Panc1 (cell line): Measurements from ENCODE around the gene WDR27. TPM values are rescaled to one million over a fixed set of nuclear protein-coding genes. Genes with fewer than 3 reads are reported as not detected.
"Not testable (repeated sequence)": the region's sequence is repeated elsewhere in the genome, so short reads cannot be mapped to it uniquely, and the experiment has no call there.

Experiments
- ATAC-seq: fragments of 200-7000 bp; cut with Tn5 transposase; 2 replicates; pipeline ENCODE4 v1.9.1; 2020; ENCODE audit warnings: mild to moderate bottlenecking, moderate library complexity
- BruUV-seq: library from RNA; stranded (reverse); fragments of 400-500 nt; replicated peaks from 2 replicates; lab custom pipeline; 2021; lab: Mats Ljungman, UMichigan
- CTCF ChIA-PET: fragments of 300-600 bp; sonication (Branson Sonifier 250); formaldehyde crosslinking; loops from one replicate; lab custom pipeline; 2022; ENCODE audit warnings: antibody characterized with exemption; lab: Charles Lee
- POLR2A ChIA-PET: fragments of 300-600 bp; sonication (Branson Sonifier 250); formaldehyde crosslinking; loops from one replicate; lab custom pipeline; 2022; ENCODE audit warnings: antibody characterized with exemption; lab: Charles Lee
- DNase-seq: peaks from one replicate; pipeline ENCODE4 v3.0.0-alpha.2; 2010; ENCODE audit warnings: low read depth, low spot score
- H3K27ac ChIP-seq: 2 replicates; pipeline ENCODE4 v1.5.1; 2011; ENCODE audit warnings: mild to moderate bottlenecking, low read length, inconsistent platforms
- H3K27me3 ChIP-seq: fragments of 200-500 bp; sonication (Bioruptor generic); 2 replicates; pipeline ENCODE4 v1.6.0; 2014; ENCODE audit warnings: low read length, inconsistent platforms; ENCODE audit not compliant: control insufficient read depth, insufficient read depth
- H3K36me3 ChIP-seq: fragments of 200-500 bp; sonication (Bioruptor generic); 2 replicates; pipeline ENCODE4 v1.5.1; 2014; ENCODE audit warnings: inconsistent platforms, mild to moderate bottlenecking, low read length, moderate library complexity; ENCODE audit not compliant: control insufficient read depth, insufficient read depth
- H3K4me1 ChIP-seq: 2 replicates; pipeline ENCODE4 v1.5.1; 2011; ENCODE audit warnings: inconsistent platforms, mild to moderate bottlenecking, low read length, moderate library complexity; ENCODE audit not compliant: control insufficient read depth, insufficient read depth
- H3K4me3 ChIP-seq, 2 experiments: 2 replicates each; pipeline ENCODE4 v1.5.1; 2011 to 2012; ENCODE audit warnings: low read depth in 2 of 2, low read length in 2 of 2, mild to moderate bottlenecking in 2 of 2, inconsistent platforms in 1 of 2, moderate library complexity in 1 of 2
- H3K9me3 ChIP-seq: fragments of 200-500 bp; sonication (Bioruptor generic); 2 replicates; pipeline ENCODE4 v1.5.1; 2014; ENCODE audit warnings: low read depth, mild to moderate bottlenecking, inconsistent platforms, low read length, moderate library complexity; ENCODE audit not compliant: control insufficient read depth, insufficient read depth
- POLR2AphosphoS5 ChIP-seq: IDR thresholded peaks from 2 replicates; pipeline ENCODE4 v1.6.1; 2012; ENCODE audit warnings: mild to moderate bottlenecking, low read depth, low read length, moderate library complexity
- SIN3A ChIP-seq: IDR thresholded peaks from 2 replicates; pipeline ENCODE4 v1.6.1; 2012; ENCODE audit warnings: low read depth, mild to moderate bottlenecking, low read length, moderate library complexity, borderline replicate concordance; ENCODE audit not compliant: insufficient read depth
- TCF7L2 ChIP-seq: IDR thresholded peaks from 2 replicates; pipeline ENCODE4 v1.6.1; 2011; ENCODE audit warnings: mild to moderate bottlenecking, low read depth, low read length, inconsistent platforms
- in situ Hi-C: cut with HindIII; loops from 2 replicates; pipeline ENCODE4 v1.10.0; 2016; ENCODE audit warnings: low sequenced_read_pairs, low pct_unique_long_range_greater_than_20kb
- intact Hi-C: fragments of 100-400 bp; cut with micrococcal nuclease; formaldehyde crosslinking; loops from one replicate; pipeline ENCODE4 v1.10.0; 2022; ENCODE audit not compliant: unreplicated experiment
- total RNA-seq: library from RNA; stranded (reverse); gene quantifications from one replicate; pipeline ENCODE4 v1.2.1, GENCODE V29; 2021; ENCODE audit not compliant: unreplicated experiment
- TF ChIP-seq, protein P1 (sequence below): fragments of 450-650 bp; IDR thresholded peaks from 2 replicates; pipeline ENCODE4 v1.5.1; 2017; ENCODE audit warnings: mild to moderate bottlenecking
- TF ChIP-seq, protein P2 (sequence below), 2 experiments: IDR thresholded peaks; 2 replicates each; pipeline ENCODE4 v1.6.1; 2011 to 2012; ENCODE audit warnings: low read depth in 2 of 2, control low read depth in 1 of 2, low read length in 1 of 2, mild to moderate bottlenecking in 1 of 2, moderate library complexity in 1 of 2; ENCODE audit not compliant: insufficient read depth in 1 of 2

WDR27 gene
- total RNA-seq, 1 experiment from 2014 or later, result 56.3 TPM

DNA sequence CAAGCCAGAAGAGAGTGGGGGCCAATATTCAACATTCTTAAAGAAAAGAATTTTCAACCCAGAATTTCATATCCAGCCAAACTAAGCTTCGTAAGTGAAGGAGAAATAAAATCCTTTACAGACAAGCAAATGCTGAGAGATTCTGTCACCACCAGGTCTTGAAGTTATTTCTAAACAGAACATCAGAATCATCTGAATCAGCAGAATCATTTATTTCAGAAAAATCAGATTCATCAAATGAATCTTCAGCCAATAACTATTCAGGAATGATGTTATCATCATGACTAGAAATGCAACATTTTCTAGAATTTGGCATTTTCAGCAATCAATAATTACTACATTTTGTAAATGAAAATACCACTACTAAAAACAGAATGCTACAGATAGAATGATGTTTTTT is 100.7 kb downstream of the WDR27 start:
- BruUV-seq, H3K9me3 ChIP-seq, H3K4me3 ChIP-seq, CTCF ChIA-PET, intact Hi-C loops, H3K36me3 ChIP-seq, H3K27me3 ChIP-seq, POLR2A ChIA-PET, DNase-seq, H3K27ac ChIP-seq, in situ Hi-C loops, ATAC-seq, H3K4me1 ChIP-seq: not testable (repeated sequence)

DNA sequence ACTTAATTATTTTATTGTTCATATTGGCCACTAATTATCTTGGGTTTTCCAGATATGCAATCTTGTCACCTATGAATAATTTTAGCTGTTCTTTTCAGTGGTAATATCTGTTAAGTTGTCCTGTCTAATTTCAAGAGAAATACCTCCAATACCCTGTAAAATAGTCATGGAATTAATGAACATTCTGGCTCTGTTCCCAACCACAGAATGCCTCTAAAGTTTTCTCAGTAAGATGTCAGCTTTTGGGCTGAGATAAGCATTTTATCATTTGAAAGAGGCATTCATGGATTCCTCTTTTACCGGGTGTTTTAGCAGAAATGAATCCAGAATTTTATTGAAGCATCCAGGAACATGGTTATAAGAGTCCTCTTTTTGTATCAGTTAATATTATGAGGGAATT is 109.3 kb downstream of the WDR27 start:
- intact Hi-C loops (no loop called here), in situ Hi-C loops (no loop called here)
- H3K27me3 ChIP-seq, result no peaks in the 10 kb centered on the region
- no peak overlapping the region for H3K27ac ChIP-seq
- BruUV-seq, result no TSS peak
- CTCF ChIA-PET, result no interaction called here
- no peak for DNase-seq
- ATAC-seq, result no peak
- H3K9me3 ChIP-seq, result peaks cover 6% of the 10 kb centered on the region; the same call in 1 of the 2 replicates
- TF ChIP-seq SIN3A (no peak), TCF7L2 (no peak), POLR2AphosphoS5 (no peak)
- TF ChIP-seq, protein P1, sequence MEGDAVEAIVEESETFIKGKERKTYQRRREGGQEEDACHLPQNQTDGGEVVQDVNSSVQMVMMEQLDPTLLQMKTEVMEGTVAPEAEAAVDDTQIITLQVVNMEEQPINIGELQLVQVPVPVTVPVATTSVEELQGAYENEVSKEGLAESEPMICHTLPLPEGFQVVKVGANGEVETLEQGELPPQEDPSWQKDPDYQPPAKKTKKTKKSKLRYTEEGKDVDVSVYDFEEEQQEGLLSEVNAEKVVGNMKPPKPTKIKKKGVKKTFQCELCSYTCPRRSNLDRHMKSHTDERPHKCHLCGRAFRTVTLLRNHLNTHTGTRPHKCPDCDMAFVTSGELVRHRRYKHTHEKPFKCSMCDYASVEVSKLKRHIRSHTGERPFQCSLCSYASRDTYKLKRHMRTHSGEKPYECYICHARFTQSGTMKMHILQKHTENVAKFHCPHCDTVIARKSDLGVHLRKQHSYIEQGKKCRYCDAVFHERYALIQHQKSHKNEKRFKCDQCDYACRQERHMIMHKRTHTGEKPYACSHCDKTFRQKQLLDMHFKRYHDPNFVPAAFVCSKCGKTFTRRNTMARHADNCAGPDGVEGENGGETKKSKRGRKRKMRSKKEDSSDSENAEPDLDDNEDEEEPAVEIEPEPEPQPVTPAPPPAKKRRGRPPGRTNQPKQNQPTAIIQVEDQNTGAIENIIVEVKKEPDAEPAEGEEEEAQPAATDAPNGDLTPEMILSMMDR, result no peak
- TF ChIP-seq, protein P2, sequence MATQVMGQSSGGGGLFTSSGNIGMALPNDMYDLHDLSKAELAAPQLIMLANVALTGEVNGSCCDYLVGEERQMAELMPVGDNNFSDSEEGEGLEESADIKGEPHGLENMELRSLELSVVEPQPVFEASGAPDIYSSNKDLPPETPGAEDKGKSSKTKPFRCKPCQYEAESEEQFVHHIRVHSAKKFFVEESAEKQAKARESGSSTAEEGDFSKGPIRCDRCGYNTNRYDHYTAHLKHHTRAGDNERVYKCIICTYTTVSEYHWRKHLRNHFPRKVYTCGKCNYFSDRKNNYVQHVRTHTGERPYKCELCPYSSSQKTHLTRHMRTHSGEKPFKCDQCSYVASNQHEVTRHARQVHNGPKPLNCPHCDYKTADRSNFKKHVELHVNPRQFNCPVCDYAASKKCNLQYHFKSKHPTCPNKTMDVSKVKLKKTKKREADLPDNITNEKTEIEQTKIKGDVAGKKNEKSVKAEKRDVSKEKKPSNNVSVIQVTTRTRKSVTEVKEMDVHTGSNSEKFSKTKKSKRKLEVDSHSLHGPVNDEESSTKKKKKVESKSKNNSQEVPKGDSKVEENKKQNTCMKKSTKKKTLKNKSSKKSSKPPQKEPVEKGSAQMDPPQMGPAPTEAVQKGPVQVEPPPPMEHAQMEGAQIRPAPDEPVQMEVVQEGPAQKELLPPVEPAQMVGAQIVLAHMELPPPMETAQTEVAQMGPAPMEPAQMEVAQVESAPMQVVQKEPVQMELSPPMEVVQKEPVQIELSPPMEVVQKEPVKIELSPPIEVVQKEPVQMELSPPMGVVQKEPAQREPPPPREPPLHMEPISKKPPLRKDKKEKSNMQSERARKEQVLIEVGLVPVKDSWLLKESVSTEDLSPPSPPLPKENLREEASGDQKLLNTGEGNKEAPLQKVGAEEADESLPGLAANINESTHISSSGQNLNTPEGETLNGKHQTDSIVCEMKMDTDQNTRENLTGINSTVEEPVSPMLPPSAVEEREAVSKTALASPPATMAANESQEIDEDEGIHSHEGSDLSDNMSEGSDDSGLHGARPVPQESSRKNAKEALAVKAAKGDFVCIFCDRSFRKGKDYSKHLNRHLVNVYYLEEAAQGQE (IDR thresholded peaks at IDR 0.05; ENCODE audit: insufficient read depth in 1 of 2, low read depth in 2 of 2, low read length in 1 of 2), result no peak
- peaks cover 2% of the 10 kb centered on the region; the same call in 1 of the 2 replicates for H3K36me3 ChIP-seq
- H3K4me3 ChIP-seq, result no peak overlapping the region
- POLR2A ChIA-PET, result no interaction called here
- H3K4me1 ChIP-seq, result no peaks in the 10 kb centered on the region

DNA sequence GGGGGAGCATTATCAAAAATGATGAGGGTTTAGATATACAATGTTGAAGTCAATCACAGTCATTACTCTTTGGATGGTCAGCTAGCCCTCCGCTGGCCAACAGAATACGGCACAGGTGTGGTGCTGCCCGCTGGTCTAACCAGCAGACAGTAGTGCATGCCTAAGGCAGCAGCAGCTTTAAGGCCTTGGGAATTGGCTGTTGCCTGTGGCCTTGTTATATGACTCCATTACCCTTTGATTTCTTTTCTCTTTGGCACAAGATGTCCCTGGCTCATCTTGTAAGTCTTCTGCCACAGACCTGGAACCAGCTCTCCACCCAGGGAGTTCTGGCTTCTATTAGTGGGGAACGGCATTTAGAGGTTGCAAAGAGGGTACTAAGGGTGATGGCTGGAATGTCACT is 110.2 kb downstream of the WDR27 start:
- DNase-seq (no peak), ATAC-seq (no peak)
- intact Hi-C loops (no loop called here), in situ Hi-C loops (no loop called here)
- no TSS peak for BruUV-seq
- Histone ChIP-seq H3K36me3 (peaks cover 2% of the 10 kb centered on the region; the same call in 1 of the 2 replicates), H3K9me3 (peaks cover 4% of the 10 kb centered on the region; the same call in 1 of the 2 replicates), H3K27ac (no peak overlapping the region), H3K27me3 (no peaks in the 10 kb centered on the region), H3K4me3 (no peak overlapping the region), H3K4me1 (no peaks in the 10 kb centered on the region)
- ChIA-PET POLR2A (no interaction called here), CTCF (no interaction called here)
- TF ChIP-seq, protein P1, result no peak
- TF ChIP-seq SIN3A (no peak), POLR2AphosphoS5 (no peak), TCF7L2 (no peak)
- TF ChIP-seq, protein P2 (IDR thresholded peaks at IDR 0.05; ENCODE audit: insufficient read depth in 1 of 2, low read depth in 2 of 2, low read length in 1 of 2), result no peak
